Astrocyte (in vitro differentiated cells and primary cell): Measurements from ENCODE around the gene UBLCP1. TPM values are rescaled to one million over a fixed set of nuclear protein-coding genes. Genes with fewer than 3 reads are reported as not detected.
A peak's percentile ranks its signal among the peaks of the same experiment; 100 is the strongest.

Source experiments
- DNase-seq: peaks from one replicate; pipeline ENCODE4 v3.0.0-alpha.2; 2010; ENCODE audit warnings: low read depth
- FAIRE-seq: peaks from 2 replicates; lab custom pipeline; 2011; peaks lifted over from hg19 to GRCh38; lab: Jason Lieb, UNC
- H2AFZ ChIP-seq: 2 replicates; pipeline ENCODE4 v1.6.0; 2012; ENCODE audit warnings: low read depth, low read length, inconsistent platforms
- H3K27ac ChIP-seq: 2 replicates; pipeline ENCODE4 v1.5.1; 2011; ENCODE audit warnings: low read depth, low read length, inconsistent platforms
- H3K27me3 ChIP-seq: 2 replicates; pipeline ENCODE4 v1.6.0; 2011; ENCODE audit warnings: low read length, inconsistent platforms; ENCODE audit not compliant: insufficient read depth
- H3K36me3 ChIP-seq: 2 replicates; pipeline ENCODE4 v1.5.1; 2011; ENCODE audit warnings: low read length, inconsistent platforms; ENCODE audit not compliant: insufficient read depth
- H3K4me1 ChIP-seq: 2 replicates; pipeline ENCODE4 v1.5.1; 2011; ENCODE audit warnings: low read length, inconsistent platforms; ENCODE audit not compliant: insufficient read depth
- H3K4me2 ChIP-seq: 2 replicates; pipeline ENCODE4 v1.6.0; 2012; ENCODE audit warnings: low read length, inconsistent platforms
- H3K4me3 ChIP-seq: 2 replicates; pipeline ENCODE4 v1.5.1; 2011; ENCODE audit warnings: low read depth, mild to moderate bottlenecking, low read length, inconsistent platforms; ENCODE audit not compliant: insufficient read depth
- H3K79me2 ChIP-seq: 2 replicates; pipeline ENCODE4 v1.6.0; 2012; ENCODE audit warnings: mild to moderate bottlenecking, low read length, inconsistent platforms; ENCODE audit not compliant: insufficient read depth
- H3K9ac ChIP-seq: 2 replicates; pipeline ENCODE4 v1.6.0; 2012; ENCODE audit warnings: mild to moderate bottlenecking, low read length, inconsistent platforms
- H3K9me3 ChIP-seq: 2 replicates; pipeline ENCODE4 v1.5.1; 2012; ENCODE audit warnings: low read depth, mild to moderate bottlenecking, low read length, inconsistent platforms; ENCODE audit not compliant: insufficient read depth
- H4K20me1 ChIP-seq: 2 replicates; pipeline ENCODE4 v1.6.0; 2012; ENCODE audit warnings: low read length, inconsistent platforms; ENCODE audit not compliant: insufficient read depth
- H3K27ac Mint-ChIP-seq: one replicate; pipeline ENCODE4 v1.8.0; 2021; ENCODE audit warnings: mild to moderate bottlenecking, mixed read lengths; ENCODE audit not compliant: unreplicated experiment
- H3K27me3 Mint-ChIP-seq: one replicate; pipeline ENCODE4 v1.8.0; 2021; ENCODE audit warnings: low read depth, mixed read lengths; ENCODE audit not compliant: unreplicated experiment
- H3K36me3 Mint-ChIP-seq: one replicate; pipeline ENCODE4 v1.8.0; 2021; ENCODE audit warnings: low read depth, mixed read lengths; ENCODE audit not compliant: unreplicated experiment
- H3K4me1 Mint-ChIP-seq: one replicate; pipeline ENCODE4 v1.8.0; 2021; ENCODE audit warnings: low read depth, mixed read lengths; ENCODE audit not compliant: unreplicated experiment
- H3K4me3 Mint-ChIP-seq: one replicate; pipeline ENCODE4 v1.8.0; 2021; ENCODE audit warnings: mild to moderate bottlenecking, moderate library complexity, mixed read lengths; ENCODE audit not compliant: unreplicated experiment
- H3K9me3 Mint-ChIP-seq: one replicate; pipeline ENCODE4 v1.8.0; 2021; ENCODE audit warnings: mild to moderate bottlenecking, mixed read lengths; ENCODE audit not compliant: unreplicated experiment
- EZH2 ChIP-seq: IDR thresholded peaks from 2 replicates; pipeline ENCODE4 v1.6.1; 2012; ENCODE audit warnings: mild to moderate bottlenecking, low read length, inconsistent platforms; ENCODE audit not compliant: insufficient read depth
- total RNA-seq: library from RNA; stranded (reverse); gene quantifications from 2 replicates; pipeline ENCODE4 v1.2.1, GENCODE V29; 2021
- TF ChIP-seq, protein P1 (sequence below): IDR thresholded peaks from 2 replicates; pipeline ENCODE4 v1.5.1; 2011; ENCODE audit warnings: low read depth, mild to moderate bottlenecking, inconsistent platforms, low read length, moderate library complexity; ENCODE audit not compliant: insufficient read depth

UBLCP1 gene
- total RNA-seq, 1 donor from 2014 or later, result 31.3 TPM

DNA sequence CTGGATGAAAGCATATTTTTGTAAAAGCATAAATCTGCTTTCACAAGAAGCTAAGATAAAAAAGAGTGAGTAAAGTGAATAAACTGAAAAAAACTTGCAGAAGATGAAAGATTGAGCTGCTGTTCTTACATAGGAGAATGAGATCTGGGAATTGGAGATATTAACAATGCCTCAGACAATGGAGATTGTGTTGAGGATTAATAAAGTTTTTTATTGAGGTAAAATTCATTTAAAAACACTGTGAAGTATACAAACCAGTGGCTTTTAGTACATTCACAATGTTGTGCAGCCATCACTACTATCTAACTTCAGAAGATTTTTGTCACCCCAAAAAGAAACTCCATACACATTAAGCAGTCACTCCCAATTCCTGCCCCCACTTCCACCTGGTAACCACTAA, 19.7 kb upstream of the UBLCP1 start:
- Mint-ChIP-seq H3K9me3 (no peaks in the 10 kb centered on the region), H3K4me3 (peak overlapping the region; percentile 23), H3K27ac (no peak overlapping the region), H3K4me1 (peaks cover 11% of the 10 kb centered on the region), H3K36me3 (no peaks in the 10 kb centered on the region), H3K27me3 (peaks cover 11% of the 10 kb centered on the region)
- no peaks in the 10 kb centered on the region for H4K20me1 ChIP-seq
- H3K4me2 ChIP-seq, result no peak overlapping the region
- no peak overlapping the region for H2AFZ ChIP-seq
- DNase-seq, result no peak
- TF ChIP-seq, protein P1, sequence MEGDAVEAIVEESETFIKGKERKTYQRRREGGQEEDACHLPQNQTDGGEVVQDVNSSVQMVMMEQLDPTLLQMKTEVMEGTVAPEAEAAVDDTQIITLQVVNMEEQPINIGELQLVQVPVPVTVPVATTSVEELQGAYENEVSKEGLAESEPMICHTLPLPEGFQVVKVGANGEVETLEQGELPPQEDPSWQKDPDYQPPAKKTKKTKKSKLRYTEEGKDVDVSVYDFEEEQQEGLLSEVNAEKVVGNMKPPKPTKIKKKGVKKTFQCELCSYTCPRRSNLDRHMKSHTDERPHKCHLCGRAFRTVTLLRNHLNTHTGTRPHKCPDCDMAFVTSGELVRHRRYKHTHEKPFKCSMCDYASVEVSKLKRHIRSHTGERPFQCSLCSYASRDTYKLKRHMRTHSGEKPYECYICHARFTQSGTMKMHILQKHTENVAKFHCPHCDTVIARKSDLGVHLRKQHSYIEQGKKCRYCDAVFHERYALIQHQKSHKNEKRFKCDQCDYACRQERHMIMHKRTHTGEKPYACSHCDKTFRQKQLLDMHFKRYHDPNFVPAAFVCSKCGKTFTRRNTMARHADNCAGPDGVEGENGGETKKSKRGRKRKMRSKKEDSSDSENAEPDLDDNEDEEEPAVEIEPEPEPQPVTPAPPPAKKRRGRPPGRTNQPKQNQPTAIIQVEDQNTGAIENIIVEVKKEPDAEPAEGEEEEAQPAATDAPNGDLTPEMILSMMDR, result no peak
- no peak for FAIRE-seq
- no peaks in the 10 kb centered on the region for H3K36me3 ChIP-seq
- H3K27me3 ChIP-seq, result no peaks in the 10 kb centered on the region
- no peak overlapping the region for H3K9ac ChIP-seq
- H3K27ac ChIP-seq, result no peak overlapping the region
- H3K79me2 ChIP-seq, result no peaks in the 10 kb centered on the region
- H3K9me3 ChIP-seq, result no peaks in the 10 kb centered on the region
- H3K4me1 ChIP-seq, result peaks cover 8% of the 10 kb centered on the region
- H3K4me3 ChIP-seq, result no peak overlapping the region

DNA sequence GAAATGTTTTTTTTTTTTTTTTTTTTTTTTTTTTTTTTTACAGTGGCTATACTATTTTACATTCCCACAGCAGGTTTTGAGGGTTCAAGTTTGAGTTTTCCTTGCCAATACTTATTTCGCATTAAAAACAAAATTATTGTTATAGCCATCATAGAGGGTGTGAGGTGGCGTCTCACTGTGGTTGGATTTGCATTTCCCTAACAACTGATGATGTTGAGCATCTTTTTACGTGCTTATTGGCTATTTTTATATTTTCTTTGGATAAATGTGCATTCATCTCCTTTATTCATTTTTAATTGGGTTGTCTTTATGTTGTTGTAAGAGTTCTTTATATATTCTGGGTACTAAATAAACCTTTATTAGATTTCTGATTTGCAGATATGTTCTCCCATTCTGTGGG, 18.9 kb upstream of the UBLCP1 start:
- no peak for TF ChIP-seq EZH2
- TF ChIP-seq, protein P1, result no peak
- H3K9ac ChIP-seq, result no peak overlapping the region
- no peaks in the 10 kb centered on the region for H4K20me1 ChIP-seq
- no peaks in the 10 kb centered on the region for H3K9me3 Mint-ChIP-seq
- no peak overlapping the region for H3K4me3 Mint-ChIP-seq
- no peak overlapping the region for H3K4me2 ChIP-seq
- no peaks in the 10 kb centered on the region for H3K36me3 Mint-ChIP-seq
- no peak for DNase-seq
- H3K27me3 Mint-ChIP-seq, result peaks cover 14% of the 10 kb centered on the region
- H3K79me2 ChIP-seq, result no peaks in the 10 kb centered on the region
- no peaks in the 10 kb centered on the region for H3K36me3 ChIP-seq
- no peak for FAIRE-seq
- H3K27ac ChIP-seq, result no peak overlapping the region
- no peak overlapping the region for H2AFZ ChIP-seq
- peaks cover 11% of the 10 kb centered on the region for H3K4me1 Mint-ChIP-seq
- H3K4me3 ChIP-seq, result no peak overlapping the region
- H3K4me1 ChIP-seq, result peaks cover 8% of the 10 kb centered on the region
- no peaks in the 10 kb centered on the region for H3K27me3 ChIP-seq
- no peaks in the 10 kb centered on the region for H3K9me3 ChIP-seq
- no peak overlapping the region for H3K27ac Mint-ChIP-seq

- H4K20me1 ChIP-seq, result no peaks in the 10 kb centered on the region
- Mint-ChIP-seq H3K4me1 (peaks cover 9% of the 10 kb centered on the region), H3K4me3 (no peak overlapping the region), H3K27me3 (peaks cover 16% of the 10 kb centered on the region), H3K36me3 (no peaks in the 10 kb centered on the region), H3K27ac (no peak overlapping the region), H3K9me3 (no peaks in the 10 kb centered on the region)
- no peak overlapping the region for H3K9ac ChIP-seq
- H3K4me3 ChIP-seq, result no peak overlapping the region
- H3K4me1 ChIP-seq, result peaks cover 8% of the 10 kb centered on the region
- DNase-seq, result no peak
- H3K36me3 ChIP-seq, result no peaks in the 10 kb centered on the region
- no peaks in the 10 kb centered on the region for H3K27me3 ChIP-seq
- no peak overlapping the region for H2AFZ ChIP-seq
- no peak for TF ChIP-seq EZH2
- TF ChIP-seq, protein P1, result no peak
- FAIRE-seq, result no peak
- no peaks in the 10 kb centered on the region for H3K79me2 ChIP-seq
- no peak overlapping the region for H3K4me2 ChIP-seq
- H3K27ac ChIP-seq, result no peak overlapping the region
- H3K9me3 ChIP-seq, result no peaks in the 10 kb centered on the region
Observed at GRCh38 chr5:159244890-159245289, 18.2 kb upstream of the UBLCP1 start.
